MM.1S (cell line): Measurements from ENCODE around the gene ZMPSTE24.

Experiments
- EZH2 ChIP-seq: fragments of 300-600 bp; sonication (generic); optimal IDR thresholded peaks from 2 replicates; pipeline ENCODE3; 2017; ENCODE audit warnings: low read depth, mild to moderate bottlenecking, antibody characterized with exemption, low read length, mixed read lengths
- EZH2phosphoT487 ChIP-seq: fragments of 300-600 bp; sonication (generic); IDR thresholded peaks from 2 replicates; pipeline ENCODE4 v1.6.1; 2018; ENCODE audit warnings: antibody characterized with exemption, low read length
- TF ChIP-seq, protein P1 (sequence below): fragments of 300-600 bp; sonication (generic); IDR thresholded peaks from 2 replicates; pipeline ENCODE4 v1.5.1; 2016; ENCODE audit warnings: antibody characterized with exemption, low read length, mixed read lengths

DNA sequence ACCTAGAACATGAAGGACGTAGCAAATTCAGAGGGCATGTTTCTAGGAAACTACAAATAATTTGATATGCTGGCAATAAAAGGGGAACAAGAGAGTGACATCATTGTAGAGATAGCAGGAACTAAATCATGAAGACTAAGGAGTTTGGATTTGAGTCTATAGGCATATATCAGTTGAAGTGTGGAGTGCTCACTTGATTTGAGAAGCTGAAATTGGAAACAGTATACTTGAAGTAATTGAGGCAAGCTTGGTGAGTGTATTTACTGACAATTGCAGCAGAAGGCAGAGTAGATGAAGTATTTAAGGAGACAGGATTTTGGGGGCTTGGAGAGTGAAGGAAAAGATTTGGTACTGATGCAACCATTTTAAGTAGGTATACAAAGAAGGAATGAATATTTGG, 16.7 kb upstream of the ZMPSTE24 start:
- TF ChIP-seq, protein P1, sequence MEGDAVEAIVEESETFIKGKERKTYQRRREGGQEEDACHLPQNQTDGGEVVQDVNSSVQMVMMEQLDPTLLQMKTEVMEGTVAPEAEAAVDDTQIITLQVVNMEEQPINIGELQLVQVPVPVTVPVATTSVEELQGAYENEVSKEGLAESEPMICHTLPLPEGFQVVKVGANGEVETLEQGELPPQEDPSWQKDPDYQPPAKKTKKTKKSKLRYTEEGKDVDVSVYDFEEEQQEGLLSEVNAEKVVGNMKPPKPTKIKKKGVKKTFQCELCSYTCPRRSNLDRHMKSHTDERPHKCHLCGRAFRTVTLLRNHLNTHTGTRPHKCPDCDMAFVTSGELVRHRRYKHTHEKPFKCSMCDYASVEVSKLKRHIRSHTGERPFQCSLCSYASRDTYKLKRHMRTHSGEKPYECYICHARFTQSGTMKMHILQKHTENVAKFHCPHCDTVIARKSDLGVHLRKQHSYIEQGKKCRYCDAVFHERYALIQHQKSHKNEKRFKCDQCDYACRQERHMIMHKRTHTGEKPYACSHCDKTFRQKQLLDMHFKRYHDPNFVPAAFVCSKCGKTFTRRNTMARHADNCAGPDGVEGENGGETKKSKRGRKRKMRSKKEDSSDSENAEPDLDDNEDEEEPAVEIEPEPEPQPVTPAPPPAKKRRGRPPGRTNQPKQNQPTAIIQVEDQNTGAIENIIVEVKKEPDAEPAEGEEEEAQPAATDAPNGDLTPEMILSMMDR: no peak
- TF ChIP-seq EZH2 (no peak), EZH2phosphoT487 (no peak)
